Naive thymus-derived CD4-positive, alpha-beta T cell (primary cell): Measurements from ENCODE around the gene ARVCF. TPM values are rescaled to one million over a fixed set of nuclear protein-coding genes. Genes with fewer than 3 reads are reported as not detected.

ENCODE experiments used
- ATAC-seq: fragments of 150-1000 bp; cut with Tn5 transposase; 2 replicates; pipeline ENCODE4 v1.10.0; 2021; ENCODE audit warnings: mild to moderate bottlenecking, moderate library complexity
- CTCF ChIA-PET: fragments of 350-600 bp; sonication (Branson Sonifier 250); formaldehyde crosslinking; loops from one replicate; lab custom pipeline; 2021; ENCODE audit warnings: antibody characterized with exemption; lab: Charles Lee
- POLR2A ChIA-PET: fragments of 350-600 bp; sonication (Branson Sonifier 250); formaldehyde crosslinking; loops from one replicate; lab custom pipeline; 2021; ENCODE audit warnings: antibody characterized with exemption, inconsistent platforms; lab: Charles Lee
- DNase-seq, 9 donors: peaks; one replicate each; pipeline versions ENCODE4 v3.0.0 to v3.0.0-alpha.2; 2020 to 2022; ENCODE audit warnings: mixed read lengths in 1 of 9
- H3K27ac ChIP-seq: one replicate; pipeline ENCODE4 v1.7.0; 2013; ENCODE audit warnings: mild to moderate bottlenecking, low read depth, low read length, moderate library complexity
- H3K27me3 ChIP-seq, 2 donors: one replicate each; pipeline ENCODE4 v1.7.0; 2013; ENCODE audit warnings: low read length in 2 of 2, mild to moderate bottlenecking in 2 of 2, moderate library complexity in 2 of 2; ENCODE audit not compliant: control insufficient read depth in 2 of 2, insufficient read depth in 2 of 2
- H3K36me3 ChIP-seq, 3 experiments: 1 replicate in 2 of 3; 2 replicates in 1 of 3; pipeline ENCODE4 v1.7.0; 2013; ENCODE audit warnings: low read length in 3 of 3, mild to moderate bottlenecking in 3 of 3, moderate library complexity in 1 of 3; ENCODE audit not compliant: insufficient read depth in 3 of 3, control insufficient read depth in 2 of 3
- H3K4me1 ChIP-seq, 2 donors: one replicate each; pipeline ENCODE4 v1.7.0; 2013; ENCODE audit warnings: low read length in 2 of 2, mild to moderate bottlenecking in 2 of 2, moderate library complexity in 1 of 2; ENCODE audit not compliant: control insufficient read depth in 2 of 2, insufficient read depth in 2 of 2
- H3K4me3 ChIP-seq: 2 replicates; pipeline ENCODE4 v1.7.0; 2013; ENCODE audit warnings: mild to moderate bottlenecking, low read length
- H3K9me3 ChIP-seq, 3 experiments: 1 replicate in 2 of 3; 2 replicates in 1 of 3; pipeline ENCODE4 v1.7.0; 2013; ENCODE audit warnings: low read length in 3 of 3; ENCODE audit not compliant: control insufficient read depth in 2 of 3
- H3K27ac Mint-ChIP-seq, 9 donors: one replicate each; pipeline ENCODE4 v1.8.0; 2020 to 2022; ENCODE audit warnings: mixed read lengths in 9 of 9, mild to moderate bottlenecking in 8 of 9, moderate library complexity in 5 of 9, inconsistent platforms in 2 of 9
- H3K27me3 Mint-ChIP-seq, 5 donors: one replicate each; pipeline ENCODE4 v1.8.0; 2021 to 2022; ENCODE audit warnings: mixed read lengths in 5 of 5, mild to moderate bottlenecking in 1 of 5
- H3K36me3 Mint-ChIP-seq, 5 donors: one replicate each; pipeline ENCODE4 v1.8.0; 2020 to 2022; ENCODE audit warnings: mixed read lengths in 5 of 5, mild to moderate bottlenecking in 3 of 5, inconsistent platforms in 1 of 5
- H3K4me1 Mint-ChIP-seq, 7 donors: one replicate each; pipeline ENCODE4 v1.8.0; 2020 to 2022; ENCODE audit warnings: mixed read lengths in 7 of 7, mild to moderate bottlenecking in 3 of 7, inconsistent platforms in 1 of 7
- H3K4me3 Mint-ChIP-seq, 10 donors: one replicate each; pipeline ENCODE4 v1.8.0; 2020 to 2022; ENCODE audit warnings: mild to moderate bottlenecking in 10 of 10, mixed read lengths in 10 of 10, moderate library complexity in 6 of 10, inconsistent platforms in 2 of 10
- H3K9me3 Mint-ChIP-seq, 11 donors: one replicate each; pipeline ENCODE4 v1.8.0; 2020 to 2022; ENCODE audit warnings: mixed read lengths in 11 of 11, mild to moderate bottlenecking in 4 of 11, inconsistent platforms in 1 of 11, moderate library complexity in 1 of 11
- intact Hi-C, 2 donors: fragments of 100-400 bp; cut with micrococcal nuclease; formaldehyde crosslinking; loops; one replicate each; pipeline ENCODE4 v1.15.1; 2023
- polyA plus RNA-seq, 2 donors: library from polyadenylated mRNA; unstranded; fragments of 300-500 nt; fragmentation: Illumina TruSeq; gene quantifications; one replicate each; pipeline ENCODE4 v1.2.3, GENCODE V29; 2021
- total RNA-seq, 6 experiments: library from RNA in 5 of 6; stranded (reverse) in 5 of 6; gene quantifications; 1 replicate in 5 of 6; 2 replicates in 1 of 6; pipeline ENCODE4 v1.2.3 and lab custom pipeline; 2021 to 2026

The ARVCF gene
- total and polyA plus RNA-seq, 7 experiments from 2014 or later, result 0.74 to 9.2 (median 3.0) TPM

- POLR2A ChIA-PET, result no interaction called here
- no peaks in the 10 kb centered on the region for H3K27me3 ChIP-seq
- H3K36me3 ChIP-seq, result no peaks in the 10 kb centered on the region
- H3K4me3 ChIP-seq, result no peak overlapping the region
- Mint-ChIP-seq H3K36me3 (no peaks in the 10 kb centered on the region), H3K4me3 (no peak overlapping the region), H3K27ac (no peak overlapping the region), H3K9me3 (no peaks in the 10 kb centered on the region), H3K4me1 (peaks cover 0 to 10% (median 3%) of the 10 kb centered on the region in 7 donors), H3K27me3 (peaks cover 0 to 16% (median 0%) of the 10 kb centered on the region in 5 donors)
- H3K9me3 ChIP-seq, result no peaks in the 10 kb centered on the region
- no peak overlapping the region for H3K27ac ChIP-seq
- DNase-seq (no peak), ATAC-seq (no peak)
- CTCF ChIA-PET, result no interaction called here
- no peaks in the 10 kb centered on the region for H3K4me1 ChIP-seq
- intact Hi-C loops, result no loop called here
Observed at GRCh38 chr22:20010307-20011122, 6.1 kb downstream of the ARVCF start.

GRCh38 chr22:20009582-20010306 is 6.9 kb downstream of the ARVCF start:
- CTCF ChIA-PET, result no interaction called here
- intact Hi-C loops, result no loop called here
- no peaks in the 10 kb centered on the region for H3K27me3 ChIP-seq
- no peaks in the 10 kb centered on the region for H3K4me1 ChIP-seq
- Mint-ChIP-seq H3K36me3 (peaks cover 0 to 5% (median 0%) of the 10 kb centered on the region in 5 donors), H3K27me3 (peaks cover 0 to 9% (median 0%) of the 10 kb centered on the region in 5 donors), H3K4me1 (peaks cover 0 to 4% (median 0%) of the 10 kb centered on the region in 7 donors), H3K27ac (no peak overlapping the region), H3K9me3 (peaks cover 0 to under 1% (median 0%) of the 10 kb centered on the region in 11 donors), H3K4me3 (no peak overlapping the region)
- H3K9me3 ChIP-seq, result no peaks in the 10 kb centered on the region
- H3K27ac ChIP-seq, result no peak overlapping the region
- no peaks in the 10 kb centered on the region for H3K36me3 ChIP-seq
- ATAC-seq, result no peak
- POLR2A ChIA-PET, result no interaction called here
- no peak overlapping the region for H3K4me3 ChIP-seq
- no peak for DNase-seq

GRCh38 chr22:20009018-20009491 is 7.6 kb downstream of the ARVCF start:
- no peaks in the 10 kb centered on the region for H3K4me1 ChIP-seq
- peaks cover 0 to 4% (median 0%) of the 10 kb centered on the region in 7 donors for H3K4me1 Mint-ChIP-seq
- no peak overlapping the region for H3K27ac ChIP-seq
- intact Hi-C loops, result no loop called here
- CTCF ChIA-PET, result no interaction called here
- H3K9me3 Mint-ChIP-seq, result peaks cover 0 to 5% (median 1%) of the 10 kb centered on the region in 11 donors
- H3K36me3 Mint-ChIP-seq, result peaks cover 0 to 11% (median 0%) of the 10 kb centered on the region in 5 donors
- H3K4me3 Mint-ChIP-seq, result no peak overlapping the region
- ATAC-seq (no peak), DNase-seq (no peak)
- H3K9me3 ChIP-seq, result peaks cover 0 to 3% (median 0%) of the 10 kb centered on the region in 3 experiments
- no peak overlapping the region for H3K27ac Mint-ChIP-seq
- peaks cover 0 to 9% (median 0%) of the 10 kb centered on the region in 5 donors for H3K27me3 Mint-ChIP-seq
- no peaks in the 10 kb centered on the region for H3K36me3 ChIP-seq
- no peaks in the 10 kb centered on the region for H3K27me3 ChIP-seq
- POLR2A ChIA-PET, result no interaction called here
- H3K4me3 ChIP-seq, result no peak overlapping the region

- Histone ChIP-seq H3K4me3 (no peak overlapping the region), H3K36me3 (no peaks in the 10 kb centered on the region), H3K27me3 (no peaks in the 10 kb centered on the region), H3K27ac (no peak overlapping the region), H3K4me1 (no peaks in the 10 kb centered on the region), H3K9me3 (peaks cover 0 to 6% (median 0%) of the 10 kb centered on the region in 3 experiments)
- ChIA-PET CTCF (no interaction called here), POLR2A (no interaction called here)
- Mint-ChIP-seq H3K27ac (no peak overlapping the region), H3K9me3 (peaks cover 0 to 11% (median 5%) of the 10 kb centered on the region in 11 donors), H3K27me3 (peaks cover 0 to 12% (median 0%) of the 10 kb centered on the region in 5 donors), H3K4me3 (no peak overlapping the region), H3K4me1 (peaks cover 0 to 4% (median 0%) of the 10 kb centered on the region in 7 donors), H3K36me3 (peaks cover under 1 to 18% (median 4%) of the 10 kb centered on the region in 5 donors)
- DNase-seq (no peak), ATAC-seq (no peak)
- intact Hi-C loops, result no loop called here
Observed at GRCh38 chr22:20008221-20008995, 8.2 kb downstream of the ARVCF start.

- Histone ChIP-seq H3K4me1 (no peaks in the 10 kb centered on the region), H3K4me3 (no peak overlapping the region), H3K36me3 (no peaks in the 10 kb centered on the region), H3K9me3 (peaks cover 0 to 12% (median 0%) of the 10 kb centered on the region in 3 experiments), H3K27ac (no peak overlapping the region), H3K27me3 (no peaks in the 10 kb centered on the region)
- intact Hi-C loops, result no loop called here
- ATAC-seq (no peak), DNase-seq (no peak)
- ChIA-PET CTCF (no interaction called here), POLR2A (interaction anchor here (0.6 kb wide), 1 partner anchor 37 kb away, joined by 3 read pairs; no protein-coding TSS in a partner anchor)
- Mint-ChIP-seq H3K4me3 (no peak overlapping the region), H3K9me3 (peaks cover 0 to 27% (median 12%) of the 10 kb centered on the region in 11 donors), H3K27ac (no peak overlapping the region), H3K27me3 (peaks cover 0 to 29% (median 0%) of the 10 kb centered on the region in 5 donors), H3K36me3 (peaks cover 4 to 25% (median 8%) of the 10 kb centered on the region in 5 donors), H3K4me1 (peaks cover 0 to 2% (median 0%) of the 10 kb centered on the region in 7 donors)
Observed at GRCh38 chr22:20004464-20004863, 12.2 kb downstream of the ARVCF start.

- H3K9me3 ChIP-seq, result peaks cover 0 to 12% (median 0%) of the 10 kb centered on the region in 3 experiments
- H3K4me1 ChIP-seq, result no peaks in the 10 kb centered on the region
- peaks cover 4 to 25% (median 8%) of the 10 kb centered on the region in 5 donors for H3K36me3 Mint-ChIP-seq
- ChIA-PET CTCF (no interaction called here), POLR2A (no interaction called here)
- intact Hi-C loops, result no loop called here
- no peak for DNase-seq
- ATAC-seq, result no peak
- no peak overlapping the region for H3K4me3 Mint-ChIP-seq
- H3K4me3 ChIP-seq, result no peak overlapping the region
- no peaks in the 10 kb centered on the region for H3K27me3 ChIP-seq
- no peaks in the 10 kb centered on the region for H3K36me3 ChIP-seq
- no peak overlapping the region for H3K27ac ChIP-seq
- H3K9me3 Mint-ChIP-seq, result peaks cover 0 to 27% (median 12%) of the 10 kb centered on the region in 11 donors
- no peak overlapping the region for H3K27ac Mint-ChIP-seq
- peaks cover 0 to 2% (median 0%) of the 10 kb centered on the region in 7 donors for H3K4me1 Mint-ChIP-seq
- peaks cover 0 to 29% (median 0%) of the 10 kb centered on the region in 5 donors for H3K27me3 Mint-ChIP-seq
Observed at GRCh38 chr22:20003304-20003703, 13.3 kb downstream of the ARVCF start.
